ENCODE data around the gene SEC11A. TPM values are rescaled to one million over a fixed set of nuclear protein-coding genes. Genes with fewer than 3 reads are reported as not detected.
"Not testable (repeated sequence)": the region's sequence is repeated elsewhere in the genome, so short reads cannot be mapped to it uniquely, and the experiment has no call there.

Gene SEC11A
- total RNA-seq, 1 donor from 2014 or later: 126 TPM

DNA sequence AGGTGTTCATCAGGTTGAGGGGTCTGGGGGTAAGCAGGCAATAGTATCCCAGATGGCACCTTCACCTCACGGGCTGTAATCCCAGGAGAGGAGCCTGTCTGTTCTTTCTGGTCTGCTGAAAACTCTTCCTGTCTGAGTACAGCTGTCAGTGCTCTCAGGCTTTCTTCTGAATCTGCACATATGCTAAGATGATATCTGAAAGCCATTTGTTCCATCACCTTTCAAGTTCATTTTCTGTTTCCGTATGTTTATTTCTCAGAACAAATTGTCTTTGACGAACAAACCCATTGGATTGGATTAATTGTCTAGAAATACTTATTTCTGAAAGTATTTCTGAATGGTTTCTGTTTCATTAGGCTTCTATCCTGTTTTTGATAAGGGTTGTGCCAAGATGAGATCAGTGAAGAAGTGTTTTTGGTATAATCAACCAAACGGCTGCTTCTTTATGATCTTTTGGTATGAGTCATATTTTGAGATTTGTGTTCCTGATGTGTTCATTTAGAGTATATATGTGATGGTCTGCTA lies 45.7 kb upstream of the SEC11A start:
- peaks cover 13% of the 10 kb centered on the region for H3K36me3 Mint-ChIP-seq
- H3K9me3 Mint-ChIP-seq: no peaks in the 10 kb centered on the region
- H3K4me3 Mint-ChIP-seq: no peak overlapping the region
- no peaks in the 10 kb centered on the region for H3K27me3 Mint-ChIP-seq (ENCODE audit: low read depth)
- no peak overlapping the region for H3K27ac Mint-ChIP-seq
- H3K4me1 Mint-ChIP-seq: peaks cover 3% of the 10 kb centered on the region
- no peak for TF ChIP-seq CTCF (IDR thresholded peaks at IDR 0.05; ENCODE audit: unreplicated experiment)
- DNase-seq (ENCODE audit: low spot score in 2 of 2, unreplicated experiment in 2 of 2): no peak

DNA sequence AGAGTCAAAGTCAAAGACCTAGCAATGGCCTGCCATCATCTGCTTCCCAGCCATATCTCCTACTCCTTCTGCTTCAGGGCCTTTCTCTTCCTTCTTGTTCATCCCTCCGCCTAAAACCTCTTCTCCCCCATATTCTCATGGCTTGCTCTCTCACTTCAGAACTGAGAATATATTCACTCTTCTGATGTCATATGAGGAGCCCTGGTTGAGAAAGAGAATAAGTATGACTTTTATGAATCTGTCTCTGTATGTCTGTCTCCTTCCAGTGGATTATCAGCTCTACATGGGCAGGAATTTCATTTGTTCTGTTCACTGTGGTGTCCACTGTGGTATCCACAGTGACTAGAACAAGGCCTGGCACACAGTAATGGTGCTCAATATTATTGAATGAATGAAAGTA lies 44.3 kb upstream of the SEC11A start:
- Mint-ChIP-seq H3K4me3 (no peak overlapping the region), H3K9me3 (no peaks in the 10 kb centered on the region), H3K27ac (no peak overlapping the region), H3K27me3 (ENCODE audit: low read depth) (no peaks in the 10 kb centered on the region), H3K4me1 (peaks cover 3% of the 10 kb centered on the region), H3K36me3 (peaks cover 9% of the 10 kb centered on the region)
- DNase-seq (ENCODE audit: low spot score in 2 of 2, unreplicated experiment in 2 of 2): no peak
- no peak for TF ChIP-seq CTCF (IDR thresholded peaks at IDR 0.05; ENCODE audit: unreplicated experiment)

GRCh38 chr15:84759018-84759417 lies 43.1 kb upstream of the SEC11A start:
- Mint-ChIP-seq H3K27me3 (ENCODE audit: low read depth) (no peaks in the 10 kb centered on the region), H3K4me3 (no peak overlapping the region), H3K4me1 (peaks cover 3% of the 10 kb centered on the region), H3K27ac (no peak overlapping the region), H3K36me3 (peaks cover 4% of the 10 kb centered on the region), H3K9me3 (no peaks in the 10 kb centered on the region)
- TF ChIP-seq CTCF (IDR thresholded peaks at IDR 0.05; ENCODE audit: unreplicated experiment): no peak
- DNase-seq (ENCODE audit: low spot score in 2 of 2, unreplicated experiment in 2 of 2): no peak

DNA sequence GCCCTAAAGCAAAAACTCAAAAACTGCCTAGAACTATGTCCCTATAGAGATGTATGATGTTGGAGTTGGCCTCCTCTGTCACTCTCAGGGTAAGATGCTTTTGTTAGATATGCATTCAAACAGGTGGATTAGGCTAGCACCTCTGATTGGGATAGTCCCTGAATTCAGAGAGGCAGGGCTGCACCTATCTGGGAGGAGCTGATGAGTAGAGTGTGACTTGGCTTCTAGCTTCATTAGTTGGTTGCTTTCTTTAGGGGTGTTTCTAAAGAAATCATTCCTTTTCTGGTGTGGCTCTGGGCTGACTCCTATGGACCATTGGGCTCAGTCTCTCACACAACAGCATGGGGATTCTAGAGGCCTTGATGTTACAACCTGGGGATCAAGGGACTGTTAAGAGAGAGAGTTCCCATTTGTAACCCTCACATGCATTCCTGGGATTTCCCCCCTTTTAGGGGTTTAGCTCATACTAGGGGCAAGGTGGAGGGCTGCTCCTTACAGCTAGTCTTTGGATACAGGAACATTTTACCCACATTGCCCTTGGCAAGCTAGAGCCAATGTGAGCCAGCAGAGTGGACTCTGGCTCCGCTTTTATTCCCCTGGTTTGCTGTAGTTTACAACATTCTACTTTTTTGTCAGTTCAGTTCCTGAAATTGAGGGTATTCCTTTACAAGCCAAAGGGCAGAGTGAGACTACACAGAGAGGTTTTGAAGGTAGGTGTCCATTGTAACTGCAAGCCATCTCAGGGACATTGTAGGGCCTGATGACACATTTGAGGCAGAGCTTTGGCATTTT lies 40.0 kb upstream of the SEC11A start:
- DNase-seq (ENCODE audit: low spot score in 2 of 2, unreplicated experiment in 2 of 2): no peak
- Mint-ChIP-seq H3K9me3 (no peaks in the 10 kb centered on the region), H3K36me3 (peaks cover 9% of the 10 kb centered on the region), H3K4me1 (peaks cover 20% of the 10 kb centered on the region), H3K27ac (no peak overlapping the region), H3K4me3 (no peak overlapping the region), H3K27me3 (ENCODE audit: low read depth) (no peaks in the 10 kb centered on the region)
- TF ChIP-seq CTCF (IDR thresholded peaks at IDR 0.05; ENCODE audit: unreplicated experiment): no peak

DNA sequence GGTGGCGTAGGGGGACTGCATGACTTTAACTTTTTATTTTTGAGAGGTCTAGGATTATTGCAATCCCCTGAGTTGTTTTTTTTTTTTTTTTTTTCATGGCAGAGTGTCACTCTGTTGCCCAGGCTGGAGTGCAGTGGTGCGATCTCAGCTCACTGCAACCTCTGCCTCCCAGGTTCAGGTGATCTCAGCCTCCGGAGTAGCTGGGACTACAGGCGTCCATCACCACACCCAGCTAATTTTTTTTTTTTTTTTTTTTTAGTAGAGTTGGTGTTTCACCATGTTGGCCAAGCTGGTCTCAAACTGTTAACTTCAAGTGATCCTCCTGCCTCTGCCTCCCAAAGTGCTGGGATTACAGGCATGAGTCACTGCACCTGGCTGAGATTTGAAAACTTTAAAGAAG lies 39.0 kb upstream of the SEC11A start:
- H3K9me3 Mint-ChIP-seq: not testable (repeated sequence)

GRCh38 chr15:84752700-84753099 lies 36.8 kb upstream of the SEC11A start:
- H3K27ac Mint-ChIP-seq: no peak overlapping the region
- H3K9me3 Mint-ChIP-seq: no peaks in the 10 kb centered on the region
- TF ChIP-seq CTCF (IDR thresholded peaks at IDR 0.05; ENCODE audit: unreplicated experiment): no peak
- DNase-seq (ENCODE audit: low spot score in 2 of 2, unreplicated experiment in 2 of 2): no peak
- H3K4me1 Mint-ChIP-seq: peaks cover 36% of the 10 kb centered on the region
- H3K4me3 Mint-ChIP-seq: no peak overlapping the region
- H3K36me3 Mint-ChIP-seq: peaks cover 9% of the 10 kb centered on the region
- H3K27me3 Mint-ChIP-seq (ENCODE audit: low read depth): no peaks in the 10 kb centered on the region

More for the DNA sequence above, 39.0 kb upstream of the SEC11A start:
- peaks cover 29% of the 10 kb centered on the region for H3K4me1 Mint-ChIP-seq
- H3K36me3 Mint-ChIP-seq; H3K4me3 Mint-ChIP-seq; H3K27ac Mint-ChIP-seq; DNase-seq (ENCODE audit: low spot score in 2 of 2, unreplicated experiment in 2 of 2); H3K27me3 Mint-ChIP-seq (ENCODE audit: low read depth): not testable (repeated sequence)
